HG02623 (cell line): Measurements from ENCODE around the gene MEST.
"Not testable (repeated sequence)": the region's sequence is repeated elsewhere in the genome, so short reads cannot be mapped to it uniquely, and the experiment has no call there.

Experiments used
- ATAC-seq: cut with Tn5 transposase; IDR thresholded peaks from one replicate; pipeline ENCODE4 v1.9.1; 2021; ENCODE audit warnings: moderate library complexity; ENCODE audit not compliant: unreplicated experiment

The MEST gene

GRCh38 chr7:130521258-130521951 is 29.5 kb downstream of the MEST start:
- no peak for ATAC-seq

GRCh38 chr7:130523519-130524125 is 31.7 kb downstream of the MEST start:
- not testable (repeated sequence) for ATAC-seq

- no peak for ATAC-seq
Measured at GRCh38 chr7:130524628-130525027, 32.7 kb downstream of the MEST start.

- not testable (repeated sequence) for ATAC-seq
Measured at GRCh38 chr7:130527752-130528355, 36.0 kb downstream of the MEST start.

- ATAC-seq = no peak
Measured at GRCh38 chr7:130529417-130529816, 37.5 kb downstream of the MEST start.

GRCh38 chr7:130537894-130538293 is 46.0 kb downstream of the MEST start:
- not testable (repeated sequence) for ATAC-seq

- not testable (repeated sequence) for ATAC-seq
Measured at GRCh38 chr7:130541287-130541686, 49.4 kb downstream of the MEST start.

GRCh38 chr7:130542297-130542696 is 50.4 kb downstream of the MEST start:
- ATAC-seq = not testable (repeated sequence)

- no peak for ATAC-seq
Measured at GRCh38 chr7:130543487-130544010, 51.7 kb downstream of the MEST start.

GRCh38 chr7:130544356-130544755 is 52.5 kb downstream of the MEST start:
- no peak for ATAC-seq

GRCh38 chr7:130553398-130554029 is 61.6 kb downstream of the MEST start:
- no peak for ATAC-seq

- no peak for ATAC-seq
Measured at GRCh38 chr7:130554481-130554880, 62.6 kb downstream of the MEST start.
